IgD-negative memory B cell (primary cell): ENCODE measurements around the gene ATP2A2. TPM values are rescaled to one million over a fixed set of nuclear protein-coding genes. Genes with fewer than 3 reads are reported as not detected.
"Not testable (repeated sequence)": the region's sequence is repeated elsewhere in the genome, so short reads cannot be mapped to it uniquely, and the experiment has no call there.

Experiments
- H3K27ac Mint-ChIP-seq, 3 donors: one replicate each; pipeline ENCODE4 v1.8.0; 2020 to 2022; ENCODE audit warnings: mild to moderate bottlenecking in 3 of 3, mixed read lengths in 3 of 3, moderate library complexity in 1 of 3
- H3K27me3 Mint-ChIP-seq: one replicate; pipeline ENCODE4 v1.8.0; 2021; ENCODE audit warnings: mixed read lengths
- H3K36me3 Mint-ChIP-seq: one replicate; pipeline ENCODE4 v1.8.0; 2020; ENCODE audit warnings: mild to moderate bottlenecking, mixed read lengths
- H3K4me1 Mint-ChIP-seq, 3 donors: one replicate each; pipeline ENCODE4 v1.8.0; 2020 to 2022; ENCODE audit warnings: mixed read lengths in 3 of 3, mild to moderate bottlenecking in 1 of 3
- H3K4me3 Mint-ChIP-seq, 4 donors: one replicate each; pipeline ENCODE4 v1.8.0; 2020 to 2022; ENCODE audit warnings: mild to moderate bottlenecking in 4 of 4, mixed read lengths in 4 of 4, moderate library complexity in 3 of 4
- H3K9me3 Mint-ChIP-seq, 3 donors: one replicate each; pipeline ENCODE4 v1.8.0; 2020 to 2021; ENCODE audit warnings: mixed read lengths in 3 of 3, mild to moderate bottlenecking in 1 of 3
- polyA plus RNA-seq: library from polyadenylated mRNA; unstranded; fragments of 300-500 nt; fragmentation: Illumina TruSeq; gene quantifications from one replicate; pipeline ENCODE4 v1.2.3, GENCODE V29; 2021

Gene ATP2A2
- polyA plus RNA-seq, 1 donor from 2014 or later, result 3.5 TPM

GRCh38 chr12:110372056-110372425, 91.0 kb downstream of the ATP2A2 start:
- Mint-ChIP-seq H3K27ac (peak overlapping the region in 2 of 3 donors; percentile 88 to 89), H3K4me1 (peaks cover 12 to 15% (median 14%) of the 10 kb centered on the region in 3 donors), H3K4me3 (no peak overlapping the region), H3K9me3 (no peaks in the 10 kb centered on the region), H3K27me3 (no peaks in the 10 kb centered on the region), H3K36me3 (peaks cover 4% of the 10 kb centered on the region)

- peak overlapping the region in 1 of 3 donors; percentile 89 for H3K27ac Mint-ChIP-seq
- H3K4me3 Mint-ChIP-seq, result no peak overlapping the region
- H3K27me3 Mint-ChIP-seq, result no peaks in the 10 kb centered on the region
- peaks cover 4% of the 10 kb centered on the region for H3K36me3 Mint-ChIP-seq
- H3K4me1 Mint-ChIP-seq, result peaks cover 12 to 15% (median 14%) of the 10 kb centered on the region in 3 donors
- H3K9me3 Mint-ChIP-seq, result no peaks in the 10 kb centered on the region
These were observed 92.0 kb downstream of the ATP2A2 start for GRCh38 chr12:110373025-110373424.

- H3K9me3 Mint-ChIP-seq, result no peaks in the 10 kb centered on the region
- no peaks in the 10 kb centered on the region for H3K27me3 Mint-ChIP-seq
- H3K4me3 Mint-ChIP-seq, result no peak overlapping the region
- H3K36me3 Mint-ChIP-seq, result peaks cover 4% of the 10 kb centered on the region
- peaks cover 11 to 13% (median 12%) of the 10 kb centered on the region in 3 donors for H3K4me1 Mint-ChIP-seq
- H3K27ac Mint-ChIP-seq, result no peak overlapping the region
These were observed 92.4 kb downstream of the ATP2A2 start for GRCh38 chr12:110373425-110373824.

GRCh38 chr12:110373962-110374611, 93.0 kb downstream of the ATP2A2 start:
- H3K4me3 Mint-ChIP-seq, result no peak overlapping the region
- H3K27me3 Mint-ChIP-seq, result no peaks in the 10 kb centered on the region
- H3K36me3 Mint-ChIP-seq, result peaks cover 4% of the 10 kb centered on the region
- no peak overlapping the region for H3K27ac Mint-ChIP-seq
- H3K9me3 Mint-ChIP-seq, result no peaks in the 10 kb centered on the region
- H3K4me1 Mint-ChIP-seq, result peaks cover 8 to 11% (median 10%) of the 10 kb centered on the region in 3 donors

GRCh38 chr12:110378131-110378790, 97.2 kb downstream of the ATP2A2 start:
- not testable (repeated sequence) for H3K4me1 Mint-ChIP-seq, H3K27ac Mint-ChIP-seq

GRCh38 chr12:110379197-110379596, 98.2 kb downstream of the ATP2A2 start:
- peaks cover 0 to 2% (median 0%) of the 10 kb centered on the region in 3 donors for H3K4me1 Mint-ChIP-seq
- H3K9me3 Mint-ChIP-seq, result no peaks in the 10 kb centered on the region
- peaks cover 8% of the 10 kb centered on the region for H3K36me3 Mint-ChIP-seq
- no peak overlapping the region for H3K4me3 Mint-ChIP-seq
- no peak overlapping the region for H3K27ac Mint-ChIP-seq
- H3K27me3 Mint-ChIP-seq, result no peaks in the 10 kb centered on the region

More at GRCh38 chr12:110378131-110378790, 97.2 kb downstream of the ATP2A2 start:
- H3K36me3 Mint-ChIP-seq, H3K27me3 Mint-ChIP-seq, H3K9me3 Mint-ChIP-seq, H3K4me3 Mint-ChIP-seq: not testable (repeated sequence)

- Mint-ChIP-seq H3K27me3 (no peaks in the 10 kb centered on the region), H3K4me1 (peaks cover 0 to 2% (median 2%) of the 10 kb centered on the region in 3 donors), H3K36me3 (peaks cover 8% of the 10 kb centered on the region), H3K9me3 (no peaks in the 10 kb centered on the region), H3K4me3 (no peak overlapping the region), H3K27ac (no peak overlapping the region)
These were observed 98.6 kb downstream of the ATP2A2 start for GRCh38 chr12:110379631-110380030.

- no peaks in the 10 kb centered on the region for H3K27me3 Mint-ChIP-seq
- H3K36me3 Mint-ChIP-seq, result peaks cover 4% of the 10 kb centered on the region
- H3K27ac Mint-ChIP-seq, result no peak overlapping the region
- H3K4me1 Mint-ChIP-seq, result peaks cover 3 to 4% (median 4%) of the 10 kb centered on the region in 3 donors
- no peak overlapping the region for H3K4me3 Mint-ChIP-seq
- H3K9me3 Mint-ChIP-seq, result no peaks in the 10 kb centered on the region
These were observed 101.6 kb downstream of the ATP2A2 start for GRCh38 chr12:110382683-110383082.

Other genes with a start within 250 kb of the ATP2A2 start
- 14.1 TPM for gene C12orf76, start 232.7 kb upstream of the ATP2A2 start, polyA plus RNA-seq
- 1.5 TPM for gene IFT81, start 156.9 kb upstream of the ATP2A2 start, polyA plus RNA-seq
- gene ANAPC7, start 122.5 kb downstream of the ATP2A2 start, polyA plus RNA-seq, result 24.9 TPM
- gene ARPC3, start 169.1 kb downstream of the ATP2A2 start, polyA plus RNA-seq, result 1,315 TPM
- 31.1 TPM for gene GPN3, start 187.0 kb downstream of the ATP2A2 start, polyA plus RNA-seq
- 10.5 TPM for gene FAM216A, start 187.6 kb downstream of the ATP2A2 start, polyA plus RNA-seq
- gene VPS29, start 220.9 kb downstream of the ATP2A2 start, polyA plus RNA-seq, result 123 TPM
- gene RAD9B, start 221.1 kb downstream of the ATP2A2 start, polyA plus RNA-seq, result 0.75 TPM